Colon (tissue), 2 donors: Measurements from ENCODE around the gene FAM240B.

Experiments
- FAIRE-seq: peaks from 2 replicates; lab custom pipeline; 2012; peaks lifted over from hg19 to GRCh38; lab: Jason Lieb, UNC
- donor health status: control.
- donor health status: control.

FAM240B gene

DNA sequence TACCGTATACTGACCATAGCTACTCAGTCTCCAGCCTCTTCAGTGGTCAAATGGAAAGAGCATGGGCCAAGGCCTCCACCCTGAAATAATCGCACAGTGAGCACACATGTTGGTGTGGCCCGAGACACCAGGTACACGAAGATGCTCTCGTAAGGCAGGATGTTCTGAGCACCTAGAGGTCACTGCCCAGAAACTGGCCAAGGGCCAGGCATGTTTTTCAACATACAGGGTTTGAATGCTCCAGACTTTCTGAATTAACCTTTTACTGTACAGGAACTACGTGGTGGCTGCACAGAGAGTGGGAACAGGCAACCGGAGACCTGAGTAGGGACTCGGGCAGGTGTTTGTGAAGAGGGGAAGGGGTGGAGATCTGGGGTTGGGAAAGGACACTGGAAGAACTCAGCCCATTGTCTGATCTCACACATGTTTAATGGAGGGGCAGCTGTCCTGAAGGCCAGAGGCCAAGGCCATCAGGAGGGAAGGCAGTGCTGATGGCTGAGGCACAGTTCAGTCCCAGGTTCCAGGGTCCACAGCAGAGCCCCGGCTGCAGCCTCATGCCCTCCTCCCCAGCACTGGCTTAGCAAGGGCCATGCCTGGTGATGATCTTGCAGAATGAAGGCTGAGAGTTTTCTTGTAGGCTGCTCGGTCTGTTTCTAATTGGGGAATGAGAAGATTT, 51.0 kb downstream of the FAM240B start:
- FAIRE-seq = no peak

GRCh38 chr9:38662763-38663593, 57.0 kb downstream of the FAM240B start:
- FAIRE-seq = no peak

- FAIRE-seq = no peak
These were observed 60.4 kb downstream of the FAM240B start for GRCh38 chr9:38659538-38659937.

DNA sequence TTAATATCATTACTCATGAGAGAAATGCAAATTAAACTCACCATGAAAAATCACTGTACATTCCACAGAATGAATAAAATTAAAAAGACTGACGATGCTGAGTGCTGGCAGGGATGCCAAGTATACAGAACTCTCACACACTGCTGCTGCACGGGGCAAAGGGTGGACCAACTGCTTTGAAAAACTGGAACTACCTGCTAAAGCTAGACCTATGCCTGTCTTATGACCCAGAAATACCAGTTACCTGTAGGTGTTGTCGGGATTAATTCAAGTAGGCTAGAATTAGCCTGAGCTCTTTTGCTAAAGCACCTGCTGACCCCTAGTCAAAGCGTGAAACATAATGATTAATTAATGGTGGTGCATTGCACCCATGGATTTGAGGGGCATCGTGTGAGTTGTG, 63.0 kb downstream of the FAM240B start:
- FAIRE-seq = no peak

DNA sequence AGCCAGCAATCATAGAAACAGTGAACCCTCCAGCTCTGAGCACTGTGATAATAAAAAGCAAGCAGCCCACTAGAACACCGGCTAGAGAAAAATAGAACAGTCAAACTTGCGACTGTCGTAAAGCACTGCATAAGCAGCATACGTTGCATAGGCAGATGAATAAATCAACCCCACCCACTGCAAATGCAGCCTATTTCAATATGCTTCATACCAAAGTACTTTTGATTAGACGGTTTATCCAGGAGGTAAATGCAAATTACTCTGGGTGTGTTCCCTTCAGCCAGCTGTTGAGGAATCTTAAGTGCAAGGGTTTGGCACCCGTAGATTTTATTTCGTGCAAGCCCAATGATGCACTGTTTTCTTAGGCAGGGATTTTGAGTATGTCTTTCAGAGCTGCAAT, 67.4 kb downstream of the FAM240B start:
- FAIRE-seq = no peak

GRCh38 chr9:38652044-38652443, 67.9 kb downstream of the FAM240B start:
- no peak for FAIRE-seq

DNA sequence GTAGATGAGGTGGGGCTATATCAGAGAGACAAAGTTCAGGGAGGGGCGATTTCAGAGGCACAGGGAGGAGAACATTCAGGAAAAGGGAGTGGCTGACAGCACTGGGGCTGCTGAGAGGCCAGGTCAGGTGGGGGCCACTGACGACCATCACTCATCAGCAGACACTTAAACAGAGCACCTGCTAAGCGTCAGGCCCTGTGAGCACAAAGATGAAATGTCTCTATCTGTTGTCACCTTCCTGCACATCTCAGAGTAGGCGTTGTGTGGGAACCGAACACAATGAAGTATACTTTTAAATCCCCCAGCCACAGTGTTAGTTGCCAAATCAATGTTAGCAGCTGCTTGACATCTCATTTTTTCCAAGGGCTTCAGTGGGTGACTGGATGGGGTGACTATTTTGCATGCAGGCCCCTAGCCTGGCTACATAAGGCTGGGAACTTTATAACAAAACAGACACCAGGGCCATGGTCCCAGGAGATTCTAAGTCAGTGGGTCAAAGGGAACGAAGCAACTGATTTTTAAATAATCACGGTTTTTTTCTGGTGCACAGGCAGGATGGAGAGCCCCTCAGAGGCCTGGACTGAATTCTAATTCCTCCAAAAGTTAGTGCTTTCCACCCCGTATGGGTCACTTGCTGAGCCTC, 68.4 kb downstream of the FAM240B start:
- FAIRE-seq = no peak

- FAIRE-seq = no peak
These were observed 69.4 kb downstream of the FAM240B start for GRCh38 chr9:38650564-38650963.

GRCh38 chr9:38649731-38650363, 70.1 kb downstream of the FAM240B start:
- no peak for FAIRE-seq

DNA sequence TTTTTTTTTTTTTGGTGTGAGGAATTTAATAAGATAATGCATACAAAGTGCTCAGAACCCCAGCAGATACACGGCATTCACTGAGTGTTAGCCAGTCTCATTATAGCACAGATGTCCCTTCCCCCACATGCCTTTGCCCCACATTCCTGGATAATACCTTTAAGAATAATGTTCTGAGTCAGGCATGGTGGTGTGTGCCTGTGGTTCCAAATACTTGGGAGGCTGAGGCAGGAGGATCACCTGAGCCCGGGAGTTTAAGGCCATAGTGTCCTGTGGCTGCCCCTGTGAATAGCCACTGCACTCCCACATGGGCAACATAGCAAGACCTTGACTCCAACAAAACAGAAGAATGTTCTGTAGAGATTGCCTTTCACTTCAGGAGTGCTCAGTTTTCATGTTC, 75.3 kb downstream of the FAM240B start:
- no peak for FAIRE-seq
